MCF 10A (cell line): ENCODE data around the gene EZR. TPM values are rescaled to one million over a fixed set of nuclear protein-coding genes. Genes with fewer than 3 reads are reported as not detected.
"Not testable (repeated sequence)": the region's sequence is repeated elsewhere in the genome, so short reads cannot be mapped to it uniquely, and the experiment has no call there.

Experiments used
- BruUV-seq: library from RNA; stranded (reverse); fragments of 400-500 nt; replicated peaks from 2 replicates; lab custom pipeline; 2021; lab: Mats Ljungman, UMichigan
- CTCF ChIA-PET: fragments of 300-600 bp; sonication (Branson Sonifier 250); formaldehyde crosslinking; extraction: SDS; loops from one replicate; lab custom pipeline; 2021; ENCODE audit warnings: antibody characterized with exemption, inconsistent platforms; lab: Yijun Ruan, JAX
- POLR2A ChIA-PET: fragments of 300-600, 350-650 bp; sonication (Branson Sonifier 250); formaldehyde crosslinking; extraction: SDS; loops from one replicate; lab custom pipeline; 2020; ENCODE audit warnings: antibody characterized with exemption, inconsistent platforms; lab: Yijun Ruan, JAX
- DNase-seq: peaks from one replicate; pipeline ENCODE4 v3.0.0-alpha.2; 2018; ENCODE audit not compliant: unreplicated experiment
- H3K27ac Mint-ChIP-seq: one replicate; pipeline ENCODE4 v1.8.0; 2022; ENCODE audit warnings: mild to moderate bottlenecking, low read depth, mixed read lengths; ENCODE audit not compliant: unreplicated experiment
- H3K27me3 Mint-ChIP-seq: one replicate; pipeline ENCODE4 v1.8.0; 2022; ENCODE audit warnings: mixed read lengths; ENCODE audit not compliant: insufficient read depth, unreplicated experiment
- H3K36me3 Mint-ChIP-seq: one replicate; pipeline ENCODE4 v1.8.0; 2022; ENCODE audit warnings: mild to moderate bottlenecking, moderate library complexity, mixed read lengths; ENCODE audit not compliant: insufficient read depth, unreplicated experiment
- H3K4me1 Mint-ChIP-seq: one replicate; pipeline ENCODE4 v1.8.0; 2022; ENCODE audit warnings: mixed read lengths; ENCODE audit not compliant: insufficient read depth, unreplicated experiment
- H3K4me3 Mint-ChIP-seq: one replicate; pipeline ENCODE4 v1.8.0; 2022; ENCODE audit warnings: mild to moderate bottlenecking, moderate library complexity, mixed read lengths; ENCODE audit not compliant: unreplicated experiment
- H3K9me3 Mint-ChIP-seq: one replicate; pipeline ENCODE4 v1.8.0; 2022; ENCODE audit warnings: mixed read lengths; ENCODE audit not compliant: unreplicated experiment
- CTCF ChIP-seq: fragments of 200-600 bp; IDR thresholded peaks from one replicate; pipeline ENCODE4 v1.8.0; 2022; ENCODE audit warnings: antibody characterized with exemption, mild to moderate bottlenecking; ENCODE audit not compliant: unreplicated experiment
- intact Hi-C: fragments of 100-400 bp; cut with micrococcal nuclease; formaldehyde crosslinking; loops from 2 replicates; pipeline ENCODE4 v1.14.1; 2022
- total RNA-seq: library from RNA; stranded (reverse); gene quantifications from 2 replicates; pipeline ENCODE4 v1.2.3, GENCODE V29; 2022

Gene EZR
- total RNA-seq, 1 experiment from 2014 or later, result 243 TPM

- Mint-ChIP-seq H3K27ac (no peak overlapping the region), H3K36me3 (no peaks in the 10 kb centered on the region), H3K9me3 (no peaks in the 10 kb centered on the region), H3K4me3 (no peak overlapping the region), H3K4me1 (peaks cover 7% of the 10 kb centered on the region), H3K27me3 (no peaks in the 10 kb centered on the region)
- ChIA-PET POLR2A (interaction anchor here (0.7 kb wide), 1 partner anchor 288 kb away, joined by 3 read pairs; no protein-coding TSS in a partner anchor), CTCF (interaction anchor here (0.6 kb wide), 1 partner anchor 127 kb away, joined by 3 read pairs; no protein-coding TSS in a partner anchor)
- intact Hi-C loops, result no loop called here
- BruUV-seq, result no TSS peak
- no peak for TF ChIP-seq CTCF
- no peak for DNase-seq
Observed at GRCh38 chr6:158834675-158835385, 15.7 kb upstream of the EZR start.

GRCh38 chr6:158832807-158833206 is 13.6 kb upstream of the EZR start:
- H3K27ac Mint-ChIP-seq, BruUV-seq, H3K27me3 Mint-ChIP-seq, H3K9me3 Mint-ChIP-seq, H3K36me3 Mint-ChIP-seq, intact Hi-C loops, H3K4me3 Mint-ChIP-seq, H3K4me1 Mint-ChIP-seq, DNase-seq: not testable (repeated sequence)
- ChIA-PET CTCF (interaction anchor here (0.7 to 1.1 kb wide), 5 partner anchors 11 to 1175 kb away, joined by 3 to 4 read pairs (median 3); no protein-coding TSS in a partner anchor), POLR2A (interaction anchor here (0.7 to 2.1 kb wide), 8 partner anchors 9 to 126 kb away, joined by 3 to 9 read pairs (median 4); partner anchors contain the start of gene EZR)

- no peak for DNase-seq
- no peaks in the 10 kb centered on the region for H3K36me3 Mint-ChIP-seq
- no peak overlapping the region for H3K27ac Mint-ChIP-seq
- TF ChIP-seq CTCF, result no peak
- POLR2A ChIA-PET, result interaction anchor here (0.7 to 2.1 kb wide), 7 partner anchors 9 to 125 kb away, joined by 3 to 9 read pairs (median 4); partner anchors contain the start of gene EZR
- H3K4me3 Mint-ChIP-seq, result no peak overlapping the region
- no peaks in the 10 kb centered on the region for H3K4me1 Mint-ChIP-seq
- no peaks in the 10 kb centered on the region for H3K27me3 Mint-ChIP-seq
- CTCF ChIA-PET, result interaction anchor here (0.7 to 1.1 kb wide), 4 partner anchors 10 to 1174 kb away, joined by 3 to 4 read pairs (median 3); no protein-coding TSS in a partner anchor
- no peaks in the 10 kb centered on the region for H3K9me3 Mint-ChIP-seq
- no TSS peak for BruUV-seq
- intact Hi-C loops, result no loop called here
Observed at GRCh38 chr6:158832026-158832425, 12.9 kb upstream of the EZR start.

GRCh38 chr6:158831571-158831970 is 12.4 kb upstream of the EZR start:
- no peak overlapping the region for H3K27ac Mint-ChIP-seq
- H3K4me1 Mint-ChIP-seq, result no peaks in the 10 kb centered on the region
- no peaks in the 10 kb centered on the region for H3K36me3 Mint-ChIP-seq
- intact Hi-C loops, result no loop called here
- no peak for DNase-seq
- TF ChIP-seq CTCF, result no peak
- BruUV-seq, result no TSS peak
- no peaks in the 10 kb centered on the region for H3K9me3 Mint-ChIP-seq
- ChIA-PET CTCF (interaction anchor here (0.9 to 1.1 kb wide), 2 partner anchors 22 to 125 kb away, joined by 3 read pairs; no protein-coding TSS in a partner anchor), POLR2A (interaction anchor here (1.2 to 2.1 kb wide), 3 partner anchors 9 to 22 kb away, joined by 3 to 9 read pairs (median 4); no protein-coding TSS in a partner anchor)
- no peaks in the 10 kb centered on the region for H3K27me3 Mint-ChIP-seq
- no peak overlapping the region for H3K4me3 Mint-ChIP-seq
